Fibroblast of villous mesenchyme (primary cell): Measurements from ENCODE around the gene MYBPH. TPM values are rescaled to one million over a fixed set of nuclear protein-coding genes. Genes with fewer than 3 reads are reported as not detected.

Experiments
- DNase-seq: peaks from one replicate; pipeline ENCODE4 v3.0.0-alpha.2; 2010; ENCODE audit warnings: low read depth
- H3K4me3 ChIP-seq: 2 replicates; pipeline ENCODE4 v1.5.1; 2011; ENCODE audit warnings: low read depth, mild to moderate bottlenecking, low read length
- CTCF ChIP-seq: IDR thresholded peaks from 2 replicates; pipeline ENCODE4 v1.5.1; 2012; ENCODE audit warnings: low read depth, mild to moderate bottlenecking, low read length; ENCODE audit not compliant: insufficient read depth
- total RNA-seq: library from RNA; depleted of rRNA; stranded (reverse); fragments of >200 nt; gene quantifications from 2 replicates; pipeline ENCODE4 v1.2.3, GENCODE V29; 2012

The MYBPH gene
- total RNA-seq, 1 donor, result 0.43 TPM

- peak; percentile 86 for DNase-seq
- no peak for TF ChIP-seq CTCF
- no peak overlapping the region for H3K4me3 ChIP-seq
Observed at GRCh38 chr1:203197625-203198024, 22.0 kb upstream of the MYBPH start.

GRCh38 chr1:203196371-203196770 lies 20.7 kb upstream of the MYBPH start:
- H3K4me3 ChIP-seq, result no peak overlapping the region
- peak; percentile 20 for TF ChIP-seq CTCF
- DNase-seq, result no peak

GRCh38 chr1:203190949-203191348 lies 15.3 kb upstream of the MYBPH start:
- no peak for TF ChIP-seq CTCF
- DNase-seq, result no peak
- no peak overlapping the region for H3K4me3 ChIP-seq

- peak; percentile 41 for DNase-seq
- TF ChIP-seq CTCF, result no peak
- H3K4me3 ChIP-seq, result no peak overlapping the region
Observed at GRCh38 chr1:203189951-203190352, 14.3 kb upstream of the MYBPH start.

- H3K4me3 ChIP-seq, result no peak overlapping the region
- DNase-seq, result no peak
- no peak for TF ChIP-seq CTCF
Observed at GRCh38 chr1:203188686-203189232, 13.1 kb upstream of the MYBPH start.

- H3K4me3 ChIP-seq, result no peak overlapping the region
- no peak for DNase-seq
- TF ChIP-seq CTCF, result no peak
Observed at GRCh38 chr1:203187689-203188264, 12.2 kb upstream of the MYBPH start.

GRCh38 chr1:203187304-203187685 lies 11.7 kb upstream of the MYBPH start:
- peak; percentile 64 for DNase-seq
- no peak for TF ChIP-seq CTCF
- no peak overlapping the region for H3K4me3 ChIP-seq
